BE2C (cell line): Measurements from ENCODE around the gene LTBP2.

Experiments used
- DNase-seq: peaks from one replicate; pipeline ENCODE4 v3.0.0-alpha.2; 2020
- H3K27me3 ChIP-seq: fragments of 250-450 bp; sonication (Bioruptor Pico); 2 replicates; pipeline ENCODE4 v1.5.1; 2020; ENCODE audit warnings: mild to moderate bottlenecking
- H3K36me3 ChIP-seq: fragments of 250-450 bp; sonication (Bioruptor Pico); 2 replicates; pipeline ENCODE4 v1.5.1; 2020; ENCODE audit warnings: mild to moderate bottlenecking
- H3K4me1 ChIP-seq: fragments of 250-450 bp; sonication (Bioruptor Pico); 2 replicates; pipeline ENCODE4 v1.5.1; 2020
- H3K4me3 ChIP-seq: 2 replicates; pipeline ENCODE4 v1.5.1; 2011; ENCODE audit warnings: low read depth, low read length
- H3K9me3 ChIP-seq: fragments of 250-450 bp; sonication (Bioruptor Pico); 2 replicates; pipeline ENCODE4 v1.5.1; 2020
- CTCF ChIP-seq: IDR thresholded peaks from 2 replicates; pipeline ENCODE4 v1.5.1; 2012; ENCODE audit warnings: mild to moderate bottlenecking, low read depth, low read length

The LTBP2 gene

GRCh38 chr14:74531006-74531405 is 81.0 kb downstream of the LTBP2 start:
- no peaks in the 10 kb centered on the region for H3K4me1 ChIP-seq

GRCh38 chr14:74528886-74529285 is 83.2 kb downstream of the LTBP2 start:
- H3K27me3 ChIP-seq = peaks cover 9% of the 10 kb centered on the region
- no peak for TF ChIP-seq CTCF
- no peak overlapping the region for H3K4me3 ChIP-seq
- H3K9me3 ChIP-seq = no peaks in the 10 kb centered on the region
- no peak for DNase-seq
- H3K36me3 ChIP-seq = no peaks in the 10 kb centered on the region
- H3K4me1 ChIP-seq = no peaks in the 10 kb centered on the region

More at GRCh38 chr14:74531006-74531405, 81.0 kb downstream of the LTBP2 start:
- TF ChIP-seq CTCF = no peak
- Histone ChIP-seq H3K27me3 (no peaks in the 10 kb centered on the region; the same call in 1 of the 2 replicates), H3K4me3 (no peak overlapping the region), H3K9me3 (no peaks in the 10 kb centered on the region), H3K36me3 (no peaks in the 10 kb centered on the region)
- no peak for DNase-seq

- no peaks in the 10 kb centered on the region for H3K4me1 ChIP-seq
- no peak for DNase-seq
- no peaks in the 10 kb centered on the region for H3K9me3 ChIP-seq
- H3K4me3 ChIP-seq = no peak overlapping the region
- H3K27me3 ChIP-seq = peaks cover 9% of the 10 kb centered on the region
- no peak for TF ChIP-seq CTCF
- H3K36me3 ChIP-seq = no peaks in the 10 kb centered on the region
Observed at GRCh38 chr14:74528406-74528805, 83.6 kb downstream of the LTBP2 start.

- Histone ChIP-seq H3K4me1 (no peaks in the 10 kb centered on the region), H3K36me3 (no peaks in the 10 kb centered on the region), H3K9me3 (no peaks in the 10 kb centered on the region), H3K4me3 (no peak overlapping the region), H3K27me3 (peaks cover 9% of the 10 kb centered on the region)
- DNase-seq = no peak
- no peak for TF ChIP-seq CTCF
Observed at GRCh38 chr14:74527736-74528280, 84.2 kb downstream of the LTBP2 start.

GRCh38 chr14:74526854-74527585 is 85.0 kb downstream of the LTBP2 start:
- no peaks in the 10 kb centered on the region for H3K36me3 ChIP-seq
- H3K27me3 ChIP-seq = peaks cover 9% of the 10 kb centered on the region
- H3K4me1 ChIP-seq = no peaks in the 10 kb centered on the region
- no peak for TF ChIP-seq CTCF
- DNase-seq = no peak
- H3K9me3 ChIP-seq = no peaks in the 10 kb centered on the region
- no peak overlapping the region for H3K4me3 ChIP-seq

- TF ChIP-seq CTCF = no peak
- H3K27me3 ChIP-seq = peaks cover 9% of the 10 kb centered on the region
Observed at GRCh38 chr14:74525361-74525851, 86.6 kb downstream of the LTBP2 start.

More at GRCh38 chr14:74525361-74525851, 86.6 kb downstream of the LTBP2 start:
- Histone ChIP-seq H3K9me3 (no peaks in the 10 kb centered on the region), H3K4me3 (no peak overlapping the region), H3K36me3 (no peaks in the 10 kb centered on the region), H3K4me1 (no peaks in the 10 kb centered on the region)
- DNase-seq = no peak
